Ishikawa (cell line): Measurements from ENCODE around the gene FSTL4.

Experiments used
- EP300 ChIP-seq: IDR thresholded peaks from 2 replicates; pipeline ENCODE4 v1.6.1; 2012; ENCODE audit warnings: borderline replicate concordance
- FOXM1 ChIP-seq: IDR thresholded peaks from 2 replicates; pipeline ENCODE4 v1.6.1; 2012; ENCODE audit warnings: low read depth, borderline replicate concordance
- NFIC ChIP-seq: IDR thresholded peaks from 2 replicates; pipeline ENCODE4 v1.6.1; 2012
- RAD21 ChIP-seq: IDR thresholded peaks from 2 replicates; pipeline ENCODE4 v1.6.1; 2012; ENCODE audit warnings: low read depth
- USF1 ChIP-seq: IDR thresholded peaks from 2 replicates; pipeline ENCODE4 v1.6.1; 2012
- YY1 ChIP-seq: IDR thresholded peaks from 2 replicates; pipeline ENCODE4 v1.6.1; 2012; ENCODE audit warnings: low read depth

DNA sequence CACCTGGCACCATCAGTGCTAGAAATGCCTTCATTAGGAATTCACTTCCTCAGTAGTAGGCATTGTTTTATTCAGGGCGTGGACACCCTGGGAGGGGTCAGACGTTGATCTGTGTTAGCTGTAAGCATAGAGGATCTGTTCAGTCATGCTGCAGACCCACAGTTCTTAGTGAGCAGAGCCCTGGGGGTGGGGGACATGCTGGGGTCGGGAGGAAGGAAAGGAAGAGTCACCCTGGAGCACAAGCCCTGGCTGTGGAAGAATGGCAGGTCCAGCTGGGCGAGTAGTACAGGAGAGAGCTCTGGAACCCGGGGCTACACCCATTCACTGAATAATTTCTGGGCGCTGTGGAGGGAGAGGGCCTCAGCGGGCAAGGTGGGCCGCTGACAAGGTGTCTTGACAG lies 172.5 kb downstream of the FSTL4 start:
- TF ChIP-seq FOXM1 (no peak), EP300 (no peak), NFIC (no peak), YY1 (no peak), RAD21 (no peak), USF1 (no peak)
